B cell (primary cell): Measurements from ENCODE around the gene PGPEP1. TPM values are rescaled to one million over a fixed set of nuclear protein-coding genes. Genes with fewer than 3 reads are reported as not detected.

Source experiments
- ATAC-seq: fragments of 200-7000 bp; cut with Tn5 transposase; one replicate; pipeline ENCODE4 v1.10.0; 2021; ENCODE audit warnings: low read depth, mild to moderate bottlenecking, moderate number of reproducible peaks, moderate library complexity
- CTCF ChIA-PET: fragments of 350-600 bp; sonication (Branson Sonifier 250); formaldehyde crosslinking; loops from one replicate; lab custom pipeline; 2021; ENCODE audit warnings: antibody characterized with exemption, inconsistent platforms; lab: Charles Lee
- POLR2A ChIA-PET: fragments of 350-600 bp; sonication (Branson Sonifier 250); formaldehyde crosslinking; loops from one replicate; lab custom pipeline; 2021; ENCODE audit warnings: antibody characterized with exemption; lab: Charles Lee
- DNase-seq: peaks from one replicate; pipeline ENCODE4 v3.0.0; 2013
- H2AFZ ChIP-seq: 2 replicates; pipeline ENCODE4 v1.6.1; 2012; ENCODE audit warnings: mild to moderate bottlenecking, low read depth, low read length; ENCODE audit not compliant: insufficient read depth, poor library complexity, severe bottlenecking
- H3K27ac ChIP-seq, 2 donors: 1 replicate in 1 of 2; 2 replicates in 1 of 2; pipeline ENCODE4 v1.5.1; 2012 to 2013; ENCODE audit warnings: low read length in 2 of 2, mild to moderate bottlenecking in 2 of 2, moderate library complexity in 1 of 2
- H3K27me3 ChIP-seq, 4 experiments: fragments of 200-600 bp in 1 of 4; sonication (generic) in 1 of 4; replicated peaks in 1 of 4; 1 replicate in 2 of 4; 2 replicates in 2 of 4; pipeline versions ENCODE4 v1.6.1 to v1.7.0; 2013 to 2016; ENCODE audit warnings: low read length in 3 of 4, mild to moderate bottlenecking in 2 of 4, mixed read lengths in 1 of 4, moderate library complexity in 1 of 4; ENCODE audit not compliant: insufficient read depth in 4 of 4, control insufficient read depth in 3 of 4; ENCODE audit errors: control extremely low read depth in 1 of 4
- H3K36me3 ChIP-seq, 2 experiments: replicated peaks in 1 of 2; 1 replicate in 1 of 2; 2 replicates in 1 of 2; pipeline versions ENCODE4 v1.6.1 to v1.7.1; 2013; ENCODE audit warnings: low read length in 1 of 2; ENCODE audit not compliant: insufficient read depth in 2 of 2, control insufficient read depth in 1 of 2; ENCODE audit errors: control extremely low read depth in 1 of 2, extremely low read depth in 1 of 2
- H3K4me1 ChIP-seq, 2 donors: fragments of 200-600 bp in 1 of 2; sonication (generic) in 1 of 2; 1 replicate in 1 of 2; 2 replicates in 1 of 2; pipeline versions ENCODE4 v1.5.1 to v1.6.1; 2013 to 2017; ENCODE audit warnings: low read length in 2 of 2; ENCODE audit not compliant: control insufficient read depth in 2 of 2, insufficient read depth in 2 of 2
- H3K4me2 ChIP-seq: replicated peaks from 2 replicates; pipeline ENCODE3; 2012; ENCODE audit warnings: mild to moderate bottlenecking, low read depth, low read length; ENCODE audit not compliant: poor library complexity, severe bottlenecking
- H3K4me3 ChIP-seq, 5 experiments: fragments of 200-600 bp in 1 of 5; sonication (generic) in 1 of 5; 1 replicate in 3 of 5; 2 replicates in 2 of 5; pipeline versions ENCODE4 v1.5.1 to v1.7.0; 2011 to 2016; ENCODE audit warnings: low read length in 4 of 5, mild to moderate bottlenecking in 4 of 5, low read depth in 2 of 5, control low read depth in 1 of 5, moderate library complexity in 1 of 5; ENCODE audit not compliant: insufficient read depth in 1 of 5; ENCODE audit errors: control extremely low read depth in 1 of 5, extremely low read depth in 1 of 5
- H3K79me2 ChIP-seq: fragments of 200-600 bp; sonication (generic); one replicate; pipeline ENCODE4 v1.6.0; 2016; ENCODE audit warnings: low read length; ENCODE audit not compliant: control insufficient read depth, insufficient read depth
- H3K9ac ChIP-seq: fragments of 200-600 bp; sonication (generic); 2 replicates; pipeline ENCODE4 v1.6.1; 2017; ENCODE audit warnings: mild to moderate bottlenecking, low read length, moderate library complexity
- H3K9me3 ChIP-seq, 3 donors: one replicate each; pipeline versions ENCODE4 v1.6.1 to v1.7.1; 2013; ENCODE audit warnings: low read length in 2 of 3; ENCODE audit not compliant: control insufficient read depth in 2 of 3, insufficient read depth in 1 of 3; ENCODE audit errors: control extremely low read depth in 1 of 3
- H4K20me1 ChIP-seq: 2 replicates; pipeline ENCODE4 v1.6.0; 2012; ENCODE audit warnings: mild to moderate bottlenecking, low read length; ENCODE audit not compliant: insufficient read depth, control insufficient read depth, poor library complexity, severe bottlenecking
- H3K27ac Mint-ChIP-seq: one replicate; pipeline ENCODE4 v1.8.0; 2021; ENCODE audit warnings: mixed read lengths
- H3K27me3 Mint-ChIP-seq: one replicate; pipeline ENCODE4 v1.8.0; 2021; ENCODE audit warnings: mixed read lengths
- H3K4me1 Mint-ChIP-seq: one replicate; pipeline ENCODE4 v1.8.0; 2021; ENCODE audit warnings: mixed read lengths
- H3K4me3 Mint-ChIP-seq: one replicate; pipeline ENCODE4 v1.8.0; 2021; ENCODE audit warnings: mixed read lengths
- H3K9me3 Mint-ChIP-seq: one replicate; pipeline ENCODE4 v1.8.0; 2022; ENCODE audit warnings: mixed read lengths; ENCODE audit not compliant: insufficient read depth
- EZH2 ChIP-seq: IDR thresholded peaks from 2 replicates; pipeline ENCODE4 v1.6.1; 2012; ENCODE audit warnings: borderline replicate concordance, low read depth, mild to moderate bottlenecking, moderate library complexity, low read length; ENCODE audit not compliant: insufficient read depth, poor library complexity, severe bottlenecking
- WGBS: methylation state at CpG from one replicate; pipeline ENCODE4 v1.1.5; 2013; ENCODE audit warnings: missing lambda C conversion rate; ENCODE audit not compliant: insufficient coverage; 5-methylcytosine and 5-hydroxymethylcytosine counted together
- intact Hi-C: fragments of 100-400 bp; cut with micrococcal nuclease; formaldehyde crosslinking; loops from one replicate; pipeline ENCODE4 v1.10.0; 2022
- polyA plus RNA-seq: library from polyadenylated mRNA; depleted of rRNA; stranded (reverse); fragments of >200 nt; gene quantifications from 2 replicates; pipeline ENCODE4 v1.2.3, GENCODE V29; 2012
- total RNA-seq, 2 donors: library from RNA; stranded (reverse); fragments of 120-200 nt in 1 of 2; gene quantifications; 1 replicate in 1 of 2; 2 replicates in 1 of 2; pipeline versions ENCODE4 v1.2.3 to v1.2.4, GENCODE V29; 2013 to 2022
- TF ChIP-seq, protein P1 (sequence below): fragments of 200-600 bp; IDR thresholded peaks from one replicate; pipeline ENCODE4 v1.8.0; 2022; ENCODE audit warnings: antibody characterized with exemption, mild to moderate bottlenecking

PGPEP1 gene
- total and polyA plus RNA-seq, 2 donors (not counting 1 experiment from before 2014, with no cell fraction given): 17.6 to 20.9 TPM

DNA sequence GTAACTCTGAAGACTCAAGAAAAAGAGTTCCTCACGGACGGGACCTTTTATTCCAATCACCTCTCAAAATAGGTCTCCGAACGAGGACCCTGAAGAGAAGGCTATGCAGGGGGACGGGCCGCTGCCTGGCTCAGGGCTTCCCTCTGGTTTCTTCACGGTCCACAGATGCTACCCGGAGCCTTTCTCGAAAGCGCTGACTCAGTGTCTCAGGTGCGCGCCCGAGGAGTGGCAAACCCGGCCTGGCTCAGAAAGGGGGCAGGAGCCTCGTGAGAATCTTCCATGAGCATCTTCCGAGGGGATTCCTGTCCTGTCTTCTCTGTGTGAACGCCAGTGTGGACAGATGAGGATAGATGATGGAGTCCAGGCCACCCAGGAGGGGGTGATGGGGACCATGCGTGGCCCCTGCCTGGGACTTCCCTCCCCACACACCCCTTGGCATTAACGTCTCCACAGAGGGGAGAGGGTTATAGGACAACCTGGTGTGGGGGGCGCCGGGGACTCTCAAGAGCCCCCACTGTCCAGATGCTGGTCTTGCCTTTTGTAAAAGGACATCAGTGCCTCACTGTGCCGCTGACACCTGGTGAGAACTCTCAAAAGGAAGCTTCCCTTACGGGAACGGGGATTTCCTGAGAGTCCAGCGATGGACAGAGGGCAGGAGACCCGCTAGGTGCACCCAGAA lies 34.0 kb upstream of the PGPEP1 start:
- H2AFZ ChIP-seq: no peak overlapping the region
- Mint-ChIP-seq H3K9me3 (no peaks in the 10 kb centered on the region), H3K27ac (peak overlapping the region; percentile 100), H3K4me1 (peaks cover 47% of the 10 kb centered on the region), H3K4me3 (peak overlapping the region; percentile 95), H3K27me3 (no peaks in the 10 kb centered on the region)
- no peak for ATAC-seq
- H3K79me2 ChIP-seq: peaks cover 4% of the 10 kb centered on the region
- H3K4me3 ChIP-seq: peak overlapping the region in 4 of 5 experiments; percentile 16 to 45 (median 24)
- peaks cover 44 to 68% of the 10 kb centered on the region in 2 donors for H3K4me1 ChIP-seq
- ChIA-PET POLR2A (interaction anchor here (0.8 to 5.5 kb wide), 11 partner anchors 11 to 53 kb away, joined by 3 to 224 read pairs (median 7); partner anchors contain the start of genes JUND and LSM4), CTCF (interaction anchor here (0.7 to 5.5 kb wide), 8 partner anchors 11 to 26 kb away, joined by 3 to 167 read pairs (median 10); partner anchors contain the start of genes JUND and LSM4)
- peaks cover 0 to 20% of the 10 kb centered on the region in 2 experiments for H3K36me3 ChIP-seq
- H3K4me2 ChIP-seq: peak overlapping the region; percentile 96
- intact Hi-C loops: no loop called here
- H3K27ac ChIP-seq: peak overlapping the region; percentile 98 to 99
- 70% methylated on average over 18 of the region's 26 CpGs for WGBS
- H3K9ac ChIP-seq: peak overlapping the region; percentile 44
- H3K9me3 ChIP-seq: no peaks in the 10 kb centered on the region
- peak; percentile 39 for DNase-seq
- H3K27me3 ChIP-seq: no peaks in the 10 kb centered on the region
- no peaks in the 10 kb centered on the region for H4K20me1 ChIP-seq
- TF ChIP-seq EZH2: no peak
- TF ChIP-seq, protein P1, sequence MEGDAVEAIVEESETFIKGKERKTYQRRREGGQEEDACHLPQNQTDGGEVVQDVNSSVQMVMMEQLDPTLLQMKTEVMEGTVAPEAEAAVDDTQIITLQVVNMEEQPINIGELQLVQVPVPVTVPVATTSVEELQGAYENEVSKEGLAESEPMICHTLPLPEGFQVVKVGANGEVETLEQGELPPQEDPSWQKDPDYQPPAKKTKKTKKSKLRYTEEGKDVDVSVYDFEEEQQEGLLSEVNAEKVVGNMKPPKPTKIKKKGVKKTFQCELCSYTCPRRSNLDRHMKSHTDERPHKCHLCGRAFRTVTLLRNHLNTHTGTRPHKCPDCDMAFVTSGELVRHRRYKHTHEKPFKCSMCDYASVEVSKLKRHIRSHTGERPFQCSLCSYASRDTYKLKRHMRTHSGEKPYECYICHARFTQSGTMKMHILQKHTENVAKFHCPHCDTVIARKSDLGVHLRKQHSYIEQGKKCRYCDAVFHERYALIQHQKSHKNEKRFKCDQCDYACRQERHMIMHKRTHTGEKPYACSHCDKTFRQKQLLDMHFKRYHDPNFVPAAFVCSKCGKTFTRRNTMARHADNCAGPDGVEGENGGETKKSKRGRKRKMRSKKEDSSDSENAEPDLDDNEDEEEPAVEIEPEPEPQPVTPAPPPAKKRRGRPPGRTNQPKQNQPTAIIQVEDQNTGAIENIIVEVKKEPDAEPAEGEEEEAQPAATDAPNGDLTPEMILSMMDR: no peak

DNA sequence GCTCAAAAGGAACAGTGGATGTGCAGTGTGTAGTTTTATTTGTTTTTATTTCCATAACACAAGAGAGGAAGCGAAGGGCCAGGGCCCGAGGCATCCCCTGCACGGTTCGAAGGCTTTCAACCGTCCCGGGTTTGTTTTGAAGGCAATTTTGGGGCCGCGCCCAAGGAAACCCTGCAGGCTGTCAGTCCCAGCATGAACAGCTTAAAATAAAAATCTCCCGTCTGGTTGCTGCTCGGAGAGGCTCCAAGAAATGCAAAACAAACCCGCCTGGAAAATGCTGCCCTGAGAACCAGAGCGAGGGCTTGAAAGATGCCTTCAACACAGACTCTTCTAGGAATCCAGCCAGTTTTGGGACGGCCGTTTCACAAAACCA lies 33.5 kb upstream of the PGPEP1 start:
- H3K4me1 ChIP-seq: peaks cover 44 to 68% of the 10 kb centered on the region in 2 donors
- H3K27ac ChIP-seq: peak overlapping the region; percentile 98 to 99
- ChIA-PET CTCF (interaction anchor here (0.7 to 3.4 kb wide), 7 partner anchors 10 to 27 kb away, joined by 3 to 51 read pairs (median 8); partner anchors contain the start of genes JUND and LSM4), POLR2A (interaction anchor here (0.6 to 4.7 kb wide), 9 partner anchors 11 to 445 kb away, joined by 3 to 63 read pairs (median 5); partner anchors contain the start of genes JUND and LSM4)
- H3K4me2 ChIP-seq: peak overlapping the region; percentile 96
- DNase-seq (peak; percentile 56), ATAC-seq (peak; percentile 9)
- H2AFZ ChIP-seq: no peak overlapping the region
- H4K20me1 ChIP-seq: no peaks in the 10 kb centered on the region
- H3K27me3 ChIP-seq: no peaks in the 10 kb centered on the region
- Mint-ChIP-seq H3K27me3 (no peaks in the 10 kb centered on the region), H3K9me3 (no peaks in the 10 kb centered on the region), H3K4me3 (peak overlapping the region; percentile 95), H3K4me1 (peaks cover 47% of the 10 kb centered on the region), H3K27ac (peak overlapping the region; percentile 100)
- no peak for TF ChIP-seq EZH2
- TF ChIP-seq, protein P1: no peak
- intact Hi-C loops: loop anchor here (1.0 kb wide), 1 partner anchor 21 kb away; no protein-coding TSS in a partner anchor
- H3K9me3 ChIP-seq: no peaks in the 10 kb centered on the region
- peaks cover 0 to 25% of the 10 kb centered on the region in 2 experiments for H3K36me3 ChIP-seq
- WGBS: 50% methylated on average over 14 of the region's 14 CpGs
- peak overlapping the region; percentile 44 for H3K9ac ChIP-seq
- H3K4me3 ChIP-seq: peak overlapping the region in 4 of 5 experiments; percentile 16 to 45 (median 24)
- peaks cover 4% of the 10 kb centered on the region for H3K79me2 ChIP-seq
